DND-41 (cell line): ENCODE measurements around the gene ALAS1.

Experiments used
- ATAC-seq: fragments of 200-7000 bp; cut with Tn5 transposase; 3 replicates; pipeline ENCODE4 v1.9.1; 2021; ENCODE audit warnings: low read depth; ENCODE audit not compliant: insufficient read depth
- DNase-seq: peaks from one replicate; pipeline ENCODE4 v3.0.0-alpha.2; 2020
- H2AFZ ChIP-seq: 2 replicates; pipeline ENCODE4 v1.6.0; 2012; ENCODE audit warnings: low read depth, low read length
- H3K27ac ChIP-seq: 2 replicates; pipeline ENCODE4 v1.5.1; 2012; ENCODE audit warnings: low read length, inconsistent platforms
- H3K27me3 ChIP-seq: fragments of 200-600 bp; sonication (generic); 2 replicates; pipeline ENCODE4 v1.6.0; 2012; ENCODE audit warnings: low read length, mild to moderate bottlenecking, inconsistent platforms; ENCODE audit not compliant: insufficient read depth, poor library complexity
- H3K36me3 ChIP-seq: 2 replicates; pipeline ENCODE4 v1.5.1; 2012; ENCODE audit warnings: low read length, inconsistent platforms; ENCODE audit not compliant: insufficient read depth
- H3K4me1 ChIP-seq: 2 replicates; pipeline ENCODE4 v1.5.1; 2012; ENCODE audit warnings: mild to moderate bottlenecking, low read length; ENCODE audit not compliant: insufficient read depth
- H3K4me2 ChIP-seq: 2 replicates; pipeline ENCODE4 v1.6.0; 2012; ENCODE audit warnings: mild to moderate bottlenecking, moderate library complexity, low read length, inconsistent platforms; ENCODE audit not compliant: insufficient read depth
- H3K4me3 ChIP-seq, 2 experiments: fragments of 200-600 bp in 1 of 2; shearing (Covaris generic) in 1 of 2; 2 replicates each; pipeline ENCODE4 v1.5.1; 2012 to 2016; ENCODE audit warnings: inconsistent platforms in 2 of 2, low read length in 2 of 2, mild to moderate bottlenecking in 2 of 2, low read depth in 1 of 2, moderate library complexity in 1 of 2
- H3K79me2 ChIP-seq: 2 replicates; pipeline ENCODE4 v1.6.0; 2012; ENCODE audit warnings: low read length, inconsistent platforms; ENCODE audit not compliant: insufficient read depth
- H3K9ac ChIP-seq: 2 replicates; pipeline ENCODE4 v1.6.0; 2012; ENCODE audit warnings: low read depth, mild to moderate bottlenecking, inconsistent platforms, low read length, moderate library complexity
- H3K9me3 ChIP-seq: 2 replicates; pipeline ENCODE4 v1.5.1; 2012; ENCODE audit warnings: low read length, moderate library complexity, mild to moderate bottlenecking, inconsistent platforms; ENCODE audit not compliant: insufficient read depth, severe bottlenecking
- H4K20me1 ChIP-seq: 2 replicates; pipeline ENCODE4 v1.6.0; 2012; ENCODE audit warnings: low read length; ENCODE audit not compliant: insufficient read depth
- EZH2 ChIP-seq: IDR thresholded peaks from 3 replicates; pipeline ENCODE4 v1.6.1; 2012; ENCODE audit warnings: borderline replicate concordance, low read depth, mild to moderate bottlenecking, moderate library complexity, low read length, inconsistent platforms; ENCODE audit not compliant: severe bottlenecking
- TF ChIP-seq, protein P1 (sequence below): IDR thresholded peaks from 2 replicates; pipeline ENCODE4 v1.5.1; 2012; ENCODE audit warnings: borderline replicate concordance, low read length, moderate library complexity, mild to moderate bottlenecking; ENCODE audit not compliant: poor library complexity, severe bottlenecking; ENCODE audit errors: extremely low read depth

Gene ALAS1

DNA sequence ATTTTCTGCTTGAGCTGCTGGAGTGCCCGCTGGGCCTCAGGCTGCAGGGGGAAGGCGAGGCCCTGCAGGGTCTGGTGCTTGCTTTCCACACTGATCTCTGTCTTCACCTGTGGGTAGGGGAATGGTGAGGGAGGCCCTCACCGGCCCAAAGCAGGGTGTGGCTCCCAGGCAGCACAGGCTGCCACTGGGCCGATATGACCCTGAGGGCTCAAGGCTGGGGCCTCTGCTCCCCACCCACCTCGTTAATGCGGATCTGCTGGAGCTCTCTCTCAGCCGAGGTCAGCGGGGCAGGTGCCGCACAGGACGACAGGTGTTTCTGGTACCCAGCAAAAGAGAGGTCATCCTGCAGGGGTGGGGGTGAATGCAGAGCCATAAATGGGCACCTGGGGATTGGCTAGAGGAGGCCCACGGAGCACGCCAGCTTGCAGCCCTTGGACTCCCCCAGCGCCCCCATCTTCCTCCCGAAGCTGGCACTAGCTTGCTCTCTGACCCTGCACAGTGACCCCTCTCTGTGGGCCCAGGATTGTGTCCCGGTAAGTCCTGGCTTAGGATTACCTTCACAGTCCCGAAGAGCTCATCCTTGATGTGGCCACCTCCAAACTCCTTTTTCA is 33.0 kb downstream of the ALAS1 start:
- H3K27me3 ChIP-seq = no peaks in the 10 kb centered on the region
- no peak overlapping the region for H3K27ac ChIP-seq
- H3K36me3 ChIP-seq = peaks cover 66% of the 10 kb centered on the region
- TF ChIP-seq, protein P1, sequence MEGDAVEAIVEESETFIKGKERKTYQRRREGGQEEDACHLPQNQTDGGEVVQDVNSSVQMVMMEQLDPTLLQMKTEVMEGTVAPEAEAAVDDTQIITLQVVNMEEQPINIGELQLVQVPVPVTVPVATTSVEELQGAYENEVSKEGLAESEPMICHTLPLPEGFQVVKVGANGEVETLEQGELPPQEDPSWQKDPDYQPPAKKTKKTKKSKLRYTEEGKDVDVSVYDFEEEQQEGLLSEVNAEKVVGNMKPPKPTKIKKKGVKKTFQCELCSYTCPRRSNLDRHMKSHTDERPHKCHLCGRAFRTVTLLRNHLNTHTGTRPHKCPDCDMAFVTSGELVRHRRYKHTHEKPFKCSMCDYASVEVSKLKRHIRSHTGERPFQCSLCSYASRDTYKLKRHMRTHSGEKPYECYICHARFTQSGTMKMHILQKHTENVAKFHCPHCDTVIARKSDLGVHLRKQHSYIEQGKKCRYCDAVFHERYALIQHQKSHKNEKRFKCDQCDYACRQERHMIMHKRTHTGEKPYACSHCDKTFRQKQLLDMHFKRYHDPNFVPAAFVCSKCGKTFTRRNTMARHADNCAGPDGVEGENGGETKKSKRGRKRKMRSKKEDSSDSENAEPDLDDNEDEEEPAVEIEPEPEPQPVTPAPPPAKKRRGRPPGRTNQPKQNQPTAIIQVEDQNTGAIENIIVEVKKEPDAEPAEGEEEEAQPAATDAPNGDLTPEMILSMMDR = no peak
- TF ChIP-seq EZH2 = no peak
- H3K4me1 ChIP-seq = peaks cover 27% of the 10 kb centered on the region
- ATAC-seq (no peak), DNase-seq (no peak)
- H2AFZ ChIP-seq = no peak overlapping the region
- H4K20me1 ChIP-seq = peaks cover 44% of the 10 kb centered on the region
- no peaks in the 10 kb centered on the region for H3K9me3 ChIP-seq
- no peak overlapping the region for H3K4me3 ChIP-seq
- peaks cover 35% of the 10 kb centered on the region for H3K79me2 ChIP-seq
- no peak overlapping the region for H3K9ac ChIP-seq
- no peak overlapping the region for H3K4me2 ChIP-seq

DNA sequence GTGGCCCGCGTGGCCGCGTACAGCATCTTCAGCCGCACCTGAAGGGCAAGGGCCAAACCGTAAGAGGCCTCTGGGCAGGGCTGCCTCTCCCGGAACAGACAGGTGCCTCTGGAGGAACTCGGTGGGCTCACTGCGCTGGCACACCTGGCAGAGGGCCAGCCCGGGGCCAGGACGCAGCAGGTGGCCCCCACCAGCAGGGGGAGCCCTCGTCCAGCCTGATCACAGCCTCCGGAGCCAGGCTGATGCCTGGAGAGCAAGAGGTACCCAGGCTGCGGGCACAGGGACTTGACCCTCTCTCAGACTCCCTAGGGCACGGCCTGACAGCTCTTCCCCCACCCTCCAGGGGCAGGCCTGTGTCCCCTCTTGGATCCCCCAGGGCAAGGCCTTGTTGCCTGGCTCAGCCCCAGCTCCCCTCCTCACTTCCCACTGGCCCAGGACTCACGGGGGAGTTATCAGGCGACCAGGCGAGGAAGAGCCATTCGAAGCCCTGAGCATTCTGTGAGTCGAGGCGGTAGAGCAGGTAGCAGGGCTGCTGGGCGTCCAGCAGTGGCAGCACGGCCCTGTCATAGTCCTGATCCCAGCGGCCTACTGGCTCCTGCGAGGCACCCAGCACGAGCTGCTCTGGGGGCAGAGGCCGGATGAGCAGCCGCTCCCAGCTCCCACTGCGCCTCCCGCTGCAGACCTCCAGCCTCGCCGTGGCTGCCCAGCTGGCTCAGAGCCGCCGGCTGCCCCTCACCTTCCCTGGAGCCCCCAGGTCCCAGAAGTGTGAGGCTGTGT is 33.7 kb downstream of the ALAS1 start:
- Histone ChIP-seq H3K27me3 (no peaks in the 10 kb centered on the region), H3K9ac (no peak overlapping the region), H4K20me1 (peaks cover 44% of the 10 kb centered on the region), H3K4me1 (peaks cover 26% of the 10 kb centered on the region), H3K27ac (no peak overlapping the region), H3K36me3 (peaks cover 66% of the 10 kb centered on the region), H3K4me2 (no peak overlapping the region), H3K4me3 (no peak overlapping the region), H3K79me2 (peaks cover 41% of the 10 kb centered on the region), H2AFZ (no peak overlapping the region), H3K9me3 (no peaks in the 10 kb centered on the region)
- DNase-seq = peak; percentile 80
- peak; percentile 81 for ATAC-seq
- TF ChIP-seq, protein P1 = peak; percentile 92
- TF ChIP-seq EZH2 = no peak

DNA sequence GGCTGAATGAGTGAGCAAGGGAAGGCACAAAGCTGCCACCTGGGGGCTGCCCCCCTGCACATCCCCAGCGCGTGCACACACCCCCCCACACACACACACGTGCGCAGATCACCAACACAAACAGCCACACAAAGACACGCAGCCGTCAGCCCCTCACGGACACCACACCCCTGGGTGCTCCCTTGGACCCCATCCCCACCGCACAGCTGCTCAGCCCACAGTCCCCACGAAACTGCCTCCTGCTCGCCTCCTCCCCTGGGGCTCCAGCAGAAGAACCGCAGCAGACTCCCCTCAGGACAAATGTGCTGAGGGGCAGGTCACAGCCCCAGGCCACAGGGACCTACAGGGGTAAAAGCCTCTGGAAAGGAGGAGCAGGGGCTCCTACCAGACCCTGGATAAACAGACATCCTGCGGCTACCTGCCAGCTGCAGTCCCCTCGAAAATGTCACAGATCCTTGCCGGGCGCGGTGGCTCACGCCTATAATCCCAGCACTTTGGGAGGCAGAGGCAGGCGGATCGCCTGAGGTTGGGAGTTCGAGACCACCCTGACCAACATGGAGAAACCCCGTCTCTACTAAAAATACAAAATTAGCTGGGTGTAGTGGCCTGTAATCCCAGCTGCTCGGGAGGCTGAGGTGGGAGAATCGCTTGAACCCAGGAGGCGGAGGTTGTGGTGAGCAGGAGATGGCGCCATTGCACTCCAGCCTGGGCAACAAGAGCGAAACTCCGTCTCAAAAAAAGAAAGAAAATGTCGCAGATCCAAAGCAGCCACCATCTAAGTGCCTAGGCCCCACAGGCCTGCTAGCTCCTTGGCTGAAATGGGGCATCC is 34.5 kb downstream of the ALAS1 start:
- H3K9ac ChIP-seq = no peak overlapping the region; the same call in 1 of the 2 replicates
- no peak overlapping the region for H3K4me3 ChIP-seq
- DNase-seq (no peak), ATAC-seq (no peak)
- H3K36me3 ChIP-seq = peaks cover 66% of the 10 kb centered on the region
- no peaks in the 10 kb centered on the region for H3K9me3 ChIP-seq
- H3K4me2 ChIP-seq = no peak overlapping the region
- peak overlapping the region; percentile 29; the same call in 1 of the 2 replicates for H3K27ac ChIP-seq
- peaks cover 49% of the 10 kb centered on the region for H3K79me2 ChIP-seq
- TF ChIP-seq EZH2 = no peak
- TF ChIP-seq, protein P1 = peak; percentile 46
- peaks cover 49% of the 10 kb centered on the region for H4K20me1 ChIP-seq
- no peak overlapping the region for H2AFZ ChIP-seq
- H3K4me1 ChIP-seq = peaks cover 34% of the 10 kb centered on the region
- no peaks in the 10 kb centered on the region for H3K27me3 ChIP-seq
